Lower leg skin (tissue), 4 donors: ENCODE results near the gene OPN3. TPM values are rescaled to one million over a fixed set of nuclear protein-coding genes. Genes with fewer than 3 reads are reported as not detected.

Source experiments
- DNase-seq, 2 donors: peaks; one replicate each; pipeline ENCODE4 v3.0.0-alpha.2; 2019; ENCODE audit warnings: low spot score in 2 of 2
- H3K4me3 ChIP-seq: fragments of 200-600 bp; sonication (generic); 2 replicates; pipeline ENCODE4 v1.5.1; 2017; ENCODE audit warnings: mild to moderate bottlenecking, low read depth; ENCODE audit not compliant: poor library complexity, severe bottlenecking
- POLR2A ChIP-seq, 2 donors: fragments of 450-650 bp; IDR thresholded peaks; one replicate each; pipeline ENCODE4 v1.6.1; 2016 to 2017; ENCODE audit warnings: antibody characterized with exemption in 2 of 2, mild to moderate bottlenecking in 1 of 2, moderate library complexity in 1 of 2
- WGBS, 2 donors: methylation state at CpG; one replicate each; pipeline ENCODE4 v1.1.5; 2018; 5-methylcytosine and 5-hydroxymethylcytosine counted together
- intact Hi-C: fragments of 100-400 bp; cut with DNase I; formaldehyde crosslinking; loops from one replicate; pipeline ENCODE4 v1.15.0; 2023; ENCODE audit warnings: low total_unique reads
- total RNA-seq, 4 donors: library from RNA; depleted of rRNA; stranded (reverse); fragments of >200 nt; gene quantifications; one replicate each; pipeline ENCODE4 v1.1.0, GENCODE V29; 2016
- TF ChIP-seq, protein P1 (sequence below), 3 donors: fragments of 450-650 bp; IDR thresholded peaks; one replicate each; pipeline ENCODE4 v1.5.1; 2016; ENCODE audit warnings: antibody characterized with exemption in 3 of 3, mild to moderate bottlenecking in 3 of 3, moderate library complexity in 2 of 3

OPN3 gene
- total RNA-seq, 4 donors from 2014 or later, result 22.2 to 34.6 (median 32.1) TPM

GRCh38 chr1:241630899-241631298, 9.3 kb downstream of the OPN3 start:
- no peak overlapping the region for H3K4me3 ChIP-seq
- 96 to 99% methylated on average over 2 of the region's 2 CpGs for WGBS, 2 donors
- no peak for TF ChIP-seq POLR2A (IDR thresholded peaks at IDR 0.05)
- TF ChIP-seq, protein P1, sequence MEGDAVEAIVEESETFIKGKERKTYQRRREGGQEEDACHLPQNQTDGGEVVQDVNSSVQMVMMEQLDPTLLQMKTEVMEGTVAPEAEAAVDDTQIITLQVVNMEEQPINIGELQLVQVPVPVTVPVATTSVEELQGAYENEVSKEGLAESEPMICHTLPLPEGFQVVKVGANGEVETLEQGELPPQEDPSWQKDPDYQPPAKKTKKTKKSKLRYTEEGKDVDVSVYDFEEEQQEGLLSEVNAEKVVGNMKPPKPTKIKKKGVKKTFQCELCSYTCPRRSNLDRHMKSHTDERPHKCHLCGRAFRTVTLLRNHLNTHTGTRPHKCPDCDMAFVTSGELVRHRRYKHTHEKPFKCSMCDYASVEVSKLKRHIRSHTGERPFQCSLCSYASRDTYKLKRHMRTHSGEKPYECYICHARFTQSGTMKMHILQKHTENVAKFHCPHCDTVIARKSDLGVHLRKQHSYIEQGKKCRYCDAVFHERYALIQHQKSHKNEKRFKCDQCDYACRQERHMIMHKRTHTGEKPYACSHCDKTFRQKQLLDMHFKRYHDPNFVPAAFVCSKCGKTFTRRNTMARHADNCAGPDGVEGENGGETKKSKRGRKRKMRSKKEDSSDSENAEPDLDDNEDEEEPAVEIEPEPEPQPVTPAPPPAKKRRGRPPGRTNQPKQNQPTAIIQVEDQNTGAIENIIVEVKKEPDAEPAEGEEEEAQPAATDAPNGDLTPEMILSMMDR (IDR thresholded peaks at IDR 0.05), result no peak
- no peak for DNase-seq
- intact Hi-C loops, result no loop called here

GRCh38 chr1:241630476-241630875, 9.7 kb downstream of the OPN3 start:
- no peak for TF ChIP-seq POLR2A (IDR thresholded peaks at IDR 0.05)
- TF ChIP-seq, protein P1 (IDR thresholded peaks at IDR 0.05), result no peak
- WGBS, 2 donors, result 89% methylated on average over 1 of the region's 1 CpG
- intact Hi-C loops, result no loop called here
- DNase-seq, result no peak
- no peak overlapping the region for H3K4me3 ChIP-seq

- intact Hi-C loops, result no loop called here
- DNase-seq, result no peak
- no peak overlapping the region for H3K4me3 ChIP-seq
- TF ChIP-seq, protein P1 (IDR thresholded peaks at IDR 0.05), result no peak
- no peak for TF ChIP-seq POLR2A (IDR thresholded peaks at IDR 0.05)
Measured at GRCh38 chr1:241630005-241630404, 10.2 kb downstream of the OPN3 start.

DNA sequence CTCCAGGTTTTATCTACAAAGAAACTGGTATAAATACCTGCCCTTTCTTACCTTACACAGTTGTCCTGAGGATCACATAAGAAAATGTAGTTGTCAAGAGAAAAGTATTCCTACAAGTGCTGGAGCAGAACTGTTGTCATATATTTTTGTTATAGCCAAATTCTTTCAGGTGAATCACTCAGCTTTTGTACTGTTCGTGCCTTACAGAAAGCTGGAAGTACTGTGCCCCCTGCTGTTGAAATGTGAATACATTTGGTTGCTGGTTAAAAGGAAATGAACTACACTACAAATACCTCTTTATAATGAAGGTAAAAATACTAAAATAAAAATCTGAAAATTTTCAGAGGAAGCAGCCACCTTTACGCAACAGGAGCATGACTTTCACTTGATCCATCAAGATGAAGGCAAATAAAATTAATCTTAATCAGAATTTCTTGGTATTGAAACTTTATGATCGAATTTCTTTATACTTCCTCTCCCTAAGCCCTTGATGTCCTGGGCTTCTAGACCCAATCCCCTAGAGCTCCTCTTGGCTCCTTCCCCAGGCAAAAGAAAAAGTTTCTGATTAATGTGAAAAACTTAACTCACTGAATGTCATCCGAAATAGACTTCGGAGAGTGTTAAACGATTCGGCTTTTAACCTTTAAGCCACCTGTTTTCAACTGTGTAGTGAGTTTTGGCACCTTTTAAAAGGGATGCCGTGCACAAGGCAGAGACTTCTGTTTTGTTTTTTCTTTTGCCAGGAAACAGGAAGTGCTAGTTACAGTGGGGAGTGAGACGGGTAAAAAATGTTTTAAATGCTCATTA, 12.5 kb downstream of the OPN3 start:
- no peak for DNase-seq
- TF ChIP-seq, protein P1 (IDR thresholded peaks at IDR 0.05), result no peak
- no peak for TF ChIP-seq POLR2A (IDR thresholded peaks at IDR 0.05)
- intact Hi-C loops, result no loop called here
- 44 to 51% methylated on average over 9 of the region's 9 CpGs for WGBS, 2 donors
- H3K4me3 ChIP-seq, result no peak overlapping the region

GRCh38 chr1:241624935-241625334, 15.2 kb downstream of the OPN3 start:
- H3K4me3 ChIP-seq, result no peak overlapping the region
- WGBS, 2 donors, result 60 to 64% methylated on average over 2 of the region's 2 CpGs
- no peak for TF ChIP-seq POLR2A (IDR thresholded peaks at IDR 0.05)
- TF ChIP-seq, protein P1 (IDR thresholded peaks at IDR 0.05), result no peak
- DNase-seq, result no peak
- intact Hi-C loops, result no loop called here

GRCh38 chr1:241622669-241623068, 17.5 kb downstream of the OPN3 start:
- no peak for DNase-seq
- H3K4me3 ChIP-seq, result no peak overlapping the region
- intact Hi-C loops, result no loop called here
- TF ChIP-seq, protein P1 (IDR thresholded peaks at IDR 0.05), result no peak
- no peak for TF ChIP-seq POLR2A (IDR thresholded peaks at IDR 0.05)
- 38 to 53% methylated on average over 5 of the region's 5 CpGs for WGBS, 2 donors
